GM23248 (cell line): ENCODE results near the gene ALK.

Experiments used
- EZH2 ChIP-seq: fragments of 200-600 bp; sonication (generic); IDR thresholded peaks from 2 replicates; pipeline ENCODE4 v1.6.1; 2018; ENCODE audit warnings: antibody characterized with exemption, mild to moderate bottlenecking; ENCODE audit not compliant: insufficient read depth, poor library complexity, severe bottlenecking
- EZH2phosphoT487 ChIP-seq: fragments of 200-600 bp; sonication (generic); IDR thresholded peaks from 2 replicates; pipeline ENCODE4 v1.6.1; 2018; ENCODE audit warnings: antibody characterized with exemption, moderate library complexity, mild to moderate bottlenecking, low read depth; ENCODE audit not compliant: insufficient read depth

DNA sequence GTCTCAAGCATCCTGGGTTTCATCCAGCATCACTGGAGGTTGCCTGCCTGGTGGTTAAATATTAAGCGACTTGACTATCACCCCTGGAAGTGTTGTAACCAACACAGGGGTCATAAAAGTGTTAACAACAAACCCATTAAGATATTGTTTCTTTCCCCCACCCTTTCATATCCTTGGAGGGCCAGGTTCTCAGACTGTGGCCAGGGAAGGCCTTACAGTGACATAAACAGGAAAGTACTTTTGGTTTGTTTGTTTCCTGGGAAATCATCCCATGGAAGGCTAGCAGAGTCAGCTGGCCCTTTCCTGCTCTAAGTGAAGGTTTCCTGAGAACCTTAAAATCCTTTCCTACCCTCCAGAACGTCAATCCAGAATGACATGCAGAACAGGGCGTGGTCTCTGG lies 645.2 kb downstream of the ALK start:
- TF ChIP-seq EZH2 = no peak
- no peak for TF ChIP-seq EZH2phosphoT487
